Measurements from ENCODE around the gene ZFAND3. TPM values are rescaled to one million over a fixed set of nuclear protein-coding genes. Genes with fewer than 3 reads are reported as not detected.

ZFAND3 gene
- total RNA-seq, 1 donor from 2014 or later = 131 TPM

- H3K36me3 ChIP-seq (ENCODE audit: insufficient read depth, low read length) = no peaks in the 10 kb centered on the region
- H3K27me3 ChIP-seq (ENCODE audit: insufficient read depth, low read length) = no peaks in the 10 kb centered on the region
- peaks cover 13% of the 10 kb centered on the region for H3K79me2 ChIP-seq (ENCODE audit: insufficient read depth, low read length)
- no peak overlapping the region for H2AFZ ChIP-seq (ENCODE audit: low read depth, low read length)
- H3K4me1 ChIP-seq (ENCODE audit: insufficient read depth, low read length) = peaks cover 3% of the 10 kb centered on the region
- FAIRE-seq (no peak), DNase-seq (ENCODE audit: low read depth) (no peak)
- no peaks in the 10 kb centered on the region for H3K9me3 Mint-ChIP-seq (ENCODE audit: unreplicated experiment)
- H3K4me3 Mint-ChIP-seq (ENCODE audit: unreplicated experiment) = no peak overlapping the region
- no peaks in the 10 kb centered on the region for H3K9me3 ChIP-seq (ENCODE audit: insufficient read depth, low read depth, low read length)
- H3K4me2 ChIP-seq (ENCODE audit: low read length) = no peak overlapping the region
- H3K36me3 Mint-ChIP-seq (ENCODE audit: low read depth, unreplicated experiment) = peaks cover 10% of the 10 kb centered on the region
- no peak overlapping the region for H3K27ac Mint-ChIP-seq (ENCODE audit: unreplicated experiment)
- no peak overlapping the region for H3K4me3 ChIP-seq (ENCODE audit: insufficient read depth, low read depth, low read length)
- H4K20me1 ChIP-seq (ENCODE audit: insufficient read depth, low read length) = peaks cover 47% of the 10 kb centered on the region
- no peak overlapping the region for H3K9ac ChIP-seq (ENCODE audit: low read length)
- no peaks in the 10 kb centered on the region for H3K4me1 Mint-ChIP-seq (ENCODE audit: low read depth, unreplicated experiment)
- TF ChIP-seq EZH2 (IDR thresholded peaks at IDR 0.05; ENCODE audit: insufficient read depth, low read length) = no peak
- no peak for TF ChIP-seq CTCF (IDR thresholded peaks at IDR 0.05; ENCODE audit: insufficient read depth, low read depth, low read length)
- H3K27me3 Mint-ChIP-seq (ENCODE audit: low read depth, unreplicated experiment) = no peaks in the 10 kb centered on the region
- no peak overlapping the region for H3K27ac ChIP-seq (ENCODE audit: low read depth, low read length)
These were observed 268.5 kb downstream of the ZFAND3 start for GRCh38 chr6:38088010-38088409.

- peaks cover 3% of the 10 kb centered on the region for H3K4me1 ChIP-seq (ENCODE audit: insufficient read depth, low read length)
- no peak for DNase-seq (ENCODE audit: low read depth)
These were observed 269.3 kb downstream of the ZFAND3 start for GRCh38 chr6:38088829-38089228.

More at GRCh38 chr6:38088829-38089228, 269.3 kb downstream of the ZFAND3 start:
- H2AFZ ChIP-seq (ENCODE audit: low read depth, low read length) = no peak overlapping the region
- no peaks in the 10 kb centered on the region for H3K4me1 Mint-ChIP-seq (ENCODE audit: low read depth, unreplicated experiment)
- H3K27me3 Mint-ChIP-seq (ENCODE audit: low read depth, unreplicated experiment) = no peaks in the 10 kb centered on the region
- no peak for FAIRE-seq
- H3K36me3 ChIP-seq (ENCODE audit: insufficient read depth, low read length) = no peaks in the 10 kb centered on the region
- H3K79me2 ChIP-seq (ENCODE audit: insufficient read depth, low read length) = peaks cover 13% of the 10 kb centered on the region
- TF ChIP-seq CTCF (IDR thresholded peaks at IDR 0.05; ENCODE audit: insufficient read depth, low read depth, low read length) = no peak
- TF ChIP-seq EZH2 (IDR thresholded peaks at IDR 0.05; ENCODE audit: insufficient read depth, low read length) = no peak
- no peak overlapping the region for H3K27ac Mint-ChIP-seq (ENCODE audit: unreplicated experiment)
- H3K9ac ChIP-seq (ENCODE audit: low read length) = no peak overlapping the region
- no peak overlapping the region for H3K4me3 Mint-ChIP-seq (ENCODE audit: unreplicated experiment)
- no peak overlapping the region for H3K4me3 ChIP-seq (ENCODE audit: insufficient read depth, low read depth, low read length)
- no peaks in the 10 kb centered on the region for H3K9me3 Mint-ChIP-seq (ENCODE audit: unreplicated experiment)
- H3K27me3 ChIP-seq (ENCODE audit: insufficient read depth, low read length) = no peaks in the 10 kb centered on the region
- peaks cover 8% of the 10 kb centered on the region for H3K36me3 Mint-ChIP-seq (ENCODE audit: low read depth, unreplicated experiment)
- H3K9me3 ChIP-seq (ENCODE audit: insufficient read depth, low read depth, low read length) = no peaks in the 10 kb centered on the region
- no peak overlapping the region for H3K27ac ChIP-seq (ENCODE audit: low read depth, low read length)
- H4K20me1 ChIP-seq (ENCODE audit: insufficient read depth, low read length) = peaks cover 52% of the 10 kb centered on the region
- H3K4me2 ChIP-seq (ENCODE audit: low read length) = no peak overlapping the region

Data from astrocyte (in vitro differentiated cells and primary cell).